ENCODE results near the gene NELL2. TPM values are rescaled to one million over a fixed set of nuclear protein-coding genes. Genes with fewer than 3 reads are reported as not detected.

Gene NELL2
- total and polyA plus RNA-seq, 4 donors = 1.1 to 3.8 (median 1.2) TPM; not detected in 1

DNA sequence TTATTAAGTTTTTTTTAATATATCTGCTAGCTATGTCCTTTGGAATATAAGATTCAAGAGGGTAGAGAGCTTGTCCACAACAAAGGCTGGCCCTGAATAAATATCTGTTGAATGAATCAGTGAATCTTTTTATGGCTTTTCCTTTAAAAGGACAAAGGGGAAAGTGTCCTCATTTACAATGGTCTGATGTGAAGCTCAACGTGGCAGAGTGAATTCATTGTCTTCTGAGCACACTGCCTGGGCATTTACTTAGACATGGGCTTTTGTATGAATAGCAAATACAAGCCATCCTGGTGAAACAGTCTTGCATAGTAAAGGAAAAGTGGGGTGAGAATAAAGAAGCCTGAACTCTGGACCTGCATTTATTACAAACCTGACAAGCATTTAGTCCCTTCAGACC, 201.2 kb downstream of the NELL2 start:
- H3K27me3 ChIP-seq (ENCODE audit: control insufficient read depth in 1 of 2, insufficient read depth in 2 of 2, low read length in 1 of 2) = no peaks in the 10 kb centered on the region
- DNase-seq = no peak
- no peak overlapping the region for H3K4me3 ChIP-seq (ENCODE audit: low read length in 2 of 2)
- no peaks in the 10 kb centered on the region for H3K9me3 ChIP-seq (ENCODE audit: control insufficient read depth, low read length)
- H3K27ac ChIP-seq (ENCODE audit: low read depth in 1 of 2, low read length in 2 of 2) = no peak overlapping the region
- intact Hi-C loops (cut with DNase I) = no loop called here
- no peaks in the 10 kb centered on the region for H3K36me3 ChIP-seq (ENCODE audit: control insufficient read depth in 1 of 2, insufficient read depth in 2 of 2, low read length in 1 of 2)
- no peaks in the 10 kb centered on the region for H3K4me1 ChIP-seq (ENCODE audit: control insufficient read depth in 1 of 2, insufficient read depth in 2 of 2, low read length in 2 of 2)
- no peak for ATAC-seq (ENCODE audit: low FRiP score)
- WGBS, 2 donors = 14 to 22% methylated on average over 1 of the region's 1 CpG

DNA sequence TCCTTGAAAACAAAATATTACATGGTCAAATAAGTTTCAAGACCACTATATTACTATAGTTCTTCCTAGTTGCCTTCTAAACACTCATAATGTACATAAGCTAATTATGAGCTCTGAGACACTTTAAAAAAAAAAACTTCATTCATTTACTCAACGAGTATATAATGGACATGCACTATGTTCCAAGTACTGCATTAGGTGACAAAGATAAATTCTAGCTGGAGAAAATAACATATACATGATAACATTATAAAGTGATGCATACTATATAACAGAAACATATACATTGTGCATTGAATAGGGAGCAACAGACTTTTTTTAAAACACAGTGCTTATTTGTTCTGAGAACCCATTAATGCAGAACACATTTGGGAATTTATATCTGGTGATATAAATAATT, 202.3 kb downstream of the NELL2 start:
- intact Hi-C loops (cut with DNase I) = no loop called here
- no peak for DNase-seq
- no peaks in the 10 kb centered on the region for H3K27me3 ChIP-seq (ENCODE audit: control insufficient read depth in 1 of 2, insufficient read depth in 2 of 2, low read length in 1 of 2)

DNA sequence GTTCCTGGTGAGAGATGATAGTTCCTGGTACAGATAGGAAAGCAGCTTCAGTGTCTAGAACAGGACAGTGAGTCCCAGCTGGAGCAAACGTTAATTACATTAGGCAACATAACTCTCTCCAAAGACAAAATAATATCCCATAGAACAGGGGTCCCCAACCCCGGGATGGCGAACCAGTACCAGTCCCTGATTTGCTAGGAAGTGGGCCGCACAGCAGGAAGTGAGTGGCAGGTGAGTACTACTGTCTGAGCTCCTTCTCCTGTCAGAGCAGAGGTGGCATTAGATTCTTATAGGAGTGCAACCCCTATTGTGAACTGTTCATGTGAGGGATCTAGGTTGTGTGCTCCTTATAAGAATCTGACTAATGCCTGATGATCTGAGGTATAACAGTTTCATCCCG, 204.1 kb downstream of the NELL2 start:
- WGBS, 2 donors = 92% methylated on average over 5 of the region's 5 CpGs
- H3K9me3 ChIP-seq (ENCODE audit: control insufficient read depth, low read length) = peaks cover 2% of the 10 kb centered on the region
- no peak for ATAC-seq (ENCODE audit: low FRiP score)
- H3K36me3 ChIP-seq (ENCODE audit: control insufficient read depth in 1 of 2, insufficient read depth in 2 of 2, low read length in 1 of 2) = no peaks in the 10 kb centered on the region
- intact Hi-C loops (cut with DNase I) = no loop called here
- DNase-seq = no peak
- no peaks in the 10 kb centered on the region for H3K4me1 ChIP-seq (ENCODE audit: control insufficient read depth in 1 of 2, insufficient read depth in 2 of 2, low read length in 2 of 2)
- no peak overlapping the region for H3K27ac ChIP-seq (ENCODE audit: low read depth in 1 of 2, low read length in 2 of 2)
- no peaks in the 10 kb centered on the region for H3K27me3 ChIP-seq (ENCODE audit: control insufficient read depth in 1 of 2, insufficient read depth in 2 of 2, low read length in 1 of 2)
- H3K4me3 ChIP-seq (ENCODE audit: low read length in 2 of 2) = no peak overlapping the region

More for the DNA sequence above, 202.3 kb downstream of the NELL2 start:
- Histone ChIP-seq H3K4me1 (ENCODE audit: control insufficient read depth in 1 of 2, insufficient read depth in 2 of 2, low read length in 2 of 2) (no peaks in the 10 kb centered on the region), H3K36me3 (ENCODE audit: control insufficient read depth in 1 of 2, insufficient read depth in 2 of 2, low read length in 1 of 2) (no peaks in the 10 kb centered on the region), H3K27ac (ENCODE audit: low read depth in 1 of 2, low read length in 2 of 2) (no peak overlapping the region), H3K9me3 (ENCODE audit: control insufficient read depth, low read length) (peaks cover under 1% of the 10 kb centered on the region), H3K4me3 (ENCODE audit: low read length in 2 of 2) (no peak overlapping the region)
- ATAC-seq (ENCODE audit: low FRiP score) = no peak
- 63 to 79% methylated on average over 1 of the region's 1 CpG for WGBS, 2 donors

DNA sequence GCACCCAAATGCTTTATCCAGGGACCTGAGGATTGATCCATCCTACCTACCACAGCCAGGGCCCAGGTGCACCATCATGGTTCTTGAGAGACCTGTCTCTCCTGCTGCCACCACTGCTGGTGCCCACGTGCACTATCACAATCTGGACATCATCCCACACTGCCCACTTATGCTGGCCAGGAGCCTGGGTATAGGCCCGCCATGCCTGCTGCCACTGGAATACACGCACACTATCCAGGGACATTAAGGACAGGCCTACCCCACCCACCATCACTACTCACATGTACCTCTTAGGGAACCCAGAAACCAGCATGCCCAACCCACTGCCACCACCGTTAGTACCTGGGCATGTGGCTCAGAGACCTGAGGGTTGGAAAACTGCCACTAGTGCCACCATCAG, 207.7 kb downstream of the NELL2 start:
- Histone ChIP-seq H3K27ac (ENCODE audit: low read depth in 1 of 2, low read length in 2 of 2) (no peak overlapping the region), H3K4me3 (ENCODE audit: low read length in 2 of 2) (no peak overlapping the region), H3K36me3 (ENCODE audit: control insufficient read depth in 1 of 2, insufficient read depth in 2 of 2, low read length in 1 of 2) (no peaks in the 10 kb centered on the region), H3K4me1 (ENCODE audit: control insufficient read depth in 1 of 2, insufficient read depth in 2 of 2, low read length in 2 of 2) (no peaks in the 10 kb centered on the region), H3K27me3 (ENCODE audit: control insufficient read depth in 1 of 2, insufficient read depth in 2 of 2, low read length in 1 of 2) (no peaks in the 10 kb centered on the region), H3K9me3 (ENCODE audit: control insufficient read depth, low read length) (peaks cover 2% of the 10 kb centered on the region)
- ATAC-seq (ENCODE audit: low FRiP score) (no peak), DNase-seq (peak in 1 of 2 donors; percentile 39)
- intact Hi-C loops (cut with DNase I) = no loop called here
- WGBS, 2 donors = 87 to 96% methylated on average over 4 of the region's 4 CpGs

GRCh38 chr12:44667461-44667860, 208.7 kb downstream of the NELL2 start:
- ATAC-seq (ENCODE audit: low FRiP score) (no peak), DNase-seq (no peak)
- intact Hi-C loops (cut with DNase I) = no loop called here
- no peak overlapping the region for H3K27ac ChIP-seq (ENCODE audit: low read depth in 1 of 2, low read length in 2 of 2)
- no peaks in the 10 kb centered on the region for H3K4me1 ChIP-seq (ENCODE audit: control insufficient read depth in 1 of 2, insufficient read depth in 2 of 2, low read length in 2 of 2)
- no peaks in the 10 kb centered on the region for H3K27me3 ChIP-seq (ENCODE audit: control insufficient read depth in 1 of 2, insufficient read depth in 2 of 2, low read length in 1 of 2)
- H3K36me3 ChIP-seq (ENCODE audit: control insufficient read depth in 1 of 2, insufficient read depth in 2 of 2, low read length in 1 of 2) = no peaks in the 10 kb centered on the region
- peaks cover 2% of the 10 kb centered on the region for H3K9me3 ChIP-seq (ENCODE audit: control insufficient read depth, low read length)
- H3K4me3 ChIP-seq (ENCODE audit: low read length in 2 of 2) = no peak overlapping the region
- 72 to 77% methylated on average over 4 of the region's 4 CpGs for WGBS, 2 donors

GRCh38 chr12:44663291-44663690, 212.8 kb downstream of the NELL2 start:
- H3K36me3 ChIP-seq (ENCODE audit: control insufficient read depth in 1 of 2, insufficient read depth in 2 of 2, low read length in 1 of 2) = no peaks in the 10 kb centered on the region
- no peaks in the 10 kb centered on the region for H3K4me1 ChIP-seq (ENCODE audit: control insufficient read depth in 1 of 2, insufficient read depth in 2 of 2, low read length in 2 of 2)
- no peak overlapping the region for H3K4me3 ChIP-seq (ENCODE audit: low read length in 2 of 2)
- WGBS, 2 donors = 17% methylated on average over 2 of the region's 2 CpGs
- DNase-seq (no peak), ATAC-seq (ENCODE audit: low FRiP score) (no peak)
- intact Hi-C loops (cut with DNase I) = no loop called here
- no peaks in the 10 kb centered on the region for H3K9me3 ChIP-seq (ENCODE audit: control insufficient read depth, low read length)
- no peak overlapping the region for H3K27ac ChIP-seq (ENCODE audit: low read depth in 1 of 2, low read length in 2 of 2)
- H3K27me3 ChIP-seq (ENCODE audit: control insufficient read depth in 1 of 2, insufficient read depth in 2 of 2, low read length in 1 of 2) = no peaks in the 10 kb centered on the region

GRCh38 chr12:44655846-44656245, 220.3 kb downstream of the NELL2 start:
- no peaks in the 10 kb centered on the region for H3K36me3 ChIP-seq (ENCODE audit: control insufficient read depth in 1 of 2, insufficient read depth in 2 of 2, low read length in 1 of 2)
- H3K4me1 ChIP-seq (ENCODE audit: control insufficient read depth in 1 of 2, insufficient read depth in 2 of 2, low read length in 2 of 2) = no peaks in the 10 kb centered on the region
- intact Hi-C loops (cut with DNase I) = no loop called here
- DNase-seq (no peak), ATAC-seq (ENCODE audit: low FRiP score) (no peak)
- H3K27ac ChIP-seq (ENCODE audit: low read depth in 1 of 2, low read length in 2 of 2) = no peak overlapping the region
- no peaks in the 10 kb centered on the region for H3K27me3 ChIP-seq (ENCODE audit: control insufficient read depth in 1 of 2, insufficient read depth in 2 of 2, low read length in 1 of 2)
- no peak overlapping the region for H3K4me3 ChIP-seq (ENCODE audit: low read length in 2 of 2)
- H3K9me3 ChIP-seq (ENCODE audit: control insufficient read depth, low read length) = no peaks in the 10 kb centered on the region

GRCh38 chr12:44654646-44655639, 221.2 kb downstream of the NELL2 start:
- Histone ChIP-seq H3K36me3 (ENCODE audit: control insufficient read depth in 1 of 2, insufficient read depth in 2 of 2, low read length in 1 of 2) (no peaks in the 10 kb centered on the region), H3K27ac (ENCODE audit: low read depth in 1 of 2, low read length in 2 of 2) (no peak overlapping the region), H3K9me3 (ENCODE audit: control insufficient read depth, low read length) (no peaks in the 10 kb centered on the region), H3K27me3 (ENCODE audit: control insufficient read depth in 1 of 2, insufficient read depth in 2 of 2, low read length in 1 of 2) (no peaks in the 10 kb centered on the region), H3K4me1 (ENCODE audit: control insufficient read depth in 1 of 2, insufficient read depth in 2 of 2, low read length in 2 of 2) (no peaks in the 10 kb centered on the region), H3K4me3 (ENCODE audit: low read length in 2 of 2) (no peak overlapping the region)
- ATAC-seq (ENCODE audit: low FRiP score) (no peak), DNase-seq (no peak)
- 31 to 41% methylated on average over 12 of the region's 12 CpGs for WGBS, 2 donors
- intact Hi-C loops (cut with DNase I) = no loop called here

DNA sequence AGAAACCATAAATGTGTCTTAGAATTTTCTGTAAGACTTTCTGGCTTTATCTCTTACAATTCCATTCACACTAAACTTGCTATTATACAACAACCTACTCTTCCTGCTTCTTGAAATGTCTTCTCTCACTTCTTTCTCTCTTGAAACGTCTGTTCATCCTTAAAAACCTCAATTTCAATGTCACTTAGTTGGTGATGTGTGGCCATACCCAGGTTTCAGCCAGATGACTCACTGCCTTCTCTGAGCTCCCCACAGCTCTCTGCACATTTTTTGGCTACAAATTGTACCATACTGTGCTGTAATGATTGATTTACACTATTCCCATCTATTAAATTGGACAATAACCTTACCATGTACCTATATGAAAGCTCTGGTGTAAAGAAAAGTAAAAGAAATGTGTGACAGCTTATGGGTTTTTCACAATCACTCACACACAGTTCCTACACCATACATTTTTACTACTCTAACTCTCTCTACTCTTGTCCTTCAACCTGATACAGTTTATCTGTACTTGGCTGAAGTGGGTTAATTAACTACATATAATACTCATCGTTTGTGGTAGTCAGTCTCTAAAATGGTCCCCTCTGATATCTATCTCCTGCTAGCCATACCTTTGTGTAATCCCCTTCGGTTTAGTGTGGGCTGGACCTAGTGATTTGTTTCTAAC, 222.1 kb downstream of the NELL2 start:
- Histone ChIP-seq H3K4me1 (ENCODE audit: control insufficient read depth in 1 of 2, insufficient read depth in 2 of 2, low read length in 2 of 2) (no peaks in the 10 kb centered on the region), H3K27ac (ENCODE audit: low read depth in 1 of 2, low read length in 2 of 2) (no peak overlapping the region), H3K4me3 (ENCODE audit: low read length in 2 of 2) (no peak overlapping the region), H3K9me3 (ENCODE audit: control insufficient read depth, low read length) (no peaks in the 10 kb centered on the region), H3K36me3 (ENCODE audit: control insufficient read depth in 1 of 2, insufficient read depth in 2 of 2, low read length in 1 of 2) (no peaks in the 10 kb centered on the region), H3K27me3 (ENCODE audit: control insufficient read depth in 1 of 2, insufficient read depth in 2 of 2, low read length in 1 of 2) (no peaks in the 10 kb centered on the region)
- DNase-seq (no peak), ATAC-seq (ENCODE audit: low FRiP score) (no peak)
- intact Hi-C loops (cut with DNase I) = no loop called here
- WGBS, 2 donors = 37 to 50% methylated on average over 3 of the region's 3 CpGs
